HUES6 (cell line): ENCODE data around the gene SMYD3.
"Not testable (repeated sequence)": the region's sequence is repeated elsewhere in the genome, so short reads cannot be mapped to it uniquely, and the experiment has no call there.

Experiments used
- H3K27ac ChIP-seq: 2 replicates; pipeline ENCODE4 v1.7.0; 2013; ENCODE audit warnings: low read depth, mild to moderate bottlenecking, low read length, inconsistent platforms
- H3K27me3 ChIP-seq: 2 replicates; pipeline ENCODE4 v1.6.1; 2013; ENCODE audit warnings: low read length; ENCODE audit not compliant: control insufficient read depth, insufficient read depth
- H3K36me3 ChIP-seq: 2 replicates; pipeline ENCODE4 v1.6.1; 2013; ENCODE audit warnings: low read length; ENCODE audit not compliant: control insufficient read depth, insufficient read depth
- H3K4me1 ChIP-seq: 2 replicates; pipeline ENCODE4 v1.6.1; 2013; ENCODE audit warnings: low read length; ENCODE audit not compliant: control insufficient read depth, insufficient read depth
- H3K4me3 ChIP-seq: 2 replicates; pipeline ENCODE4 v1.5.1; 2013; ENCODE audit warnings: low read depth, low read length
- H3K9ac ChIP-seq: one replicate; pipeline ENCODE4 v1.6.1; 2013; ENCODE audit warnings: mild to moderate bottlenecking, low read length
- H3K9me3 ChIP-seq: 2 replicates; pipeline ENCODE4 v1.6.1; 2013; ENCODE audit warnings: low read depth, low read length; ENCODE audit not compliant: control insufficient read depth, insufficient read depth

Gene SMYD3

GRCh38 chr1:245953876-245954660 is 553.0 kb downstream of the SMYD3 start:
- no peaks in the 10 kb centered on the region for H3K4me1 ChIP-seq
- H3K9ac ChIP-seq = no peak overlapping the region
- H3K27me3 ChIP-seq = no peaks in the 10 kb centered on the region
- no peaks in the 10 kb centered on the region for H3K36me3 ChIP-seq
- H3K27ac ChIP-seq = no peak overlapping the region
- no peak overlapping the region for H3K4me3 ChIP-seq
- no peaks in the 10 kb centered on the region for H3K9me3 ChIP-seq

- H3K36me3 ChIP-seq = no peaks in the 10 kb centered on the region
Observed at GRCh38 chr1:245952383-245953026, 554.6 kb downstream of the SMYD3 start.

GRCh38 chr1:245948786-245949185 is 558.3 kb downstream of the SMYD3 start:
- no peak overlapping the region for H3K9ac ChIP-seq
- H3K9me3 ChIP-seq = 0 out of 2 replicates have a peak, but pooled peaks cover 3% of the 10 kb centered on the region
- H3K27ac ChIP-seq = no peak overlapping the region
- H3K36me3 ChIP-seq = no peaks in the 10 kb centered on the region
- H3K4me3 ChIP-seq = no peak overlapping the region
- H3K27me3 ChIP-seq = no peaks in the 10 kb centered on the region
- no peaks in the 10 kb centered on the region for H3K4me1 ChIP-seq

More at GRCh38 chr1:245952383-245953026, 554.6 kb downstream of the SMYD3 start:
- Histone ChIP-seq H3K9me3 (no peaks in the 10 kb centered on the region), H3K4me1 (no peaks in the 10 kb centered on the region), H3K9ac (no peak overlapping the region), H3K27ac (no peak overlapping the region), H3K4me3 (no peak overlapping the region), H3K27me3 (no peaks in the 10 kb centered on the region)

- H3K27ac ChIP-seq = no peak overlapping the region
- no peaks in the 10 kb centered on the region for H3K27me3 ChIP-seq
- no peak overlapping the region for H3K4me3 ChIP-seq
- no peak overlapping the region for H3K9ac ChIP-seq
- no peaks in the 10 kb centered on the region for H3K36me3 ChIP-seq
- no peaks in the 10 kb centered on the region for H3K4me1 ChIP-seq
- H3K9me3 ChIP-seq = 0 out of 2 replicates have a peak, but pooled peaks cover 3% of the 10 kb centered on the region
Observed at GRCh38 chr1:245946905-245947304, 560.2 kb downstream of the SMYD3 start.

GRCh38 chr1:245945136-245945535 is 561.9 kb downstream of the SMYD3 start:
- H3K27ac ChIP-seq, H3K4me3 ChIP-seq, H3K4me1 ChIP-seq, H3K9ac ChIP-seq, H3K27me3 ChIP-seq, H3K36me3 ChIP-seq, H3K9me3 ChIP-seq: not testable (repeated sequence)

- Histone ChIP-seq H3K9me3 (0 out of 2 replicates have a peak, but pooled peaks cover 3% of the 10 kb centered on the region), H3K9ac (no peak overlapping the region), H3K36me3 (no peaks in the 10 kb centered on the region), H3K27me3 (no peaks in the 10 kb centered on the region), H3K4me1 (peaks cover 8% of the 10 kb centered on the region; the same call in 1 of the 2 replicates), H3K4me3 (no peak overlapping the region), H3K27ac (no peak overlapping the region)
Observed at GRCh38 chr1:245942856-245943255, 564.2 kb downstream of the SMYD3 start.

- H3K27me3 ChIP-seq, H3K4me1 ChIP-seq, H3K9ac ChIP-seq, H3K9me3 ChIP-seq, H3K4me3 ChIP-seq, H3K27ac ChIP-seq, H3K36me3 ChIP-seq: not testable (repeated sequence)
Observed at GRCh38 chr1:245941771-245942170, 565.3 kb downstream of the SMYD3 start.

- Histone ChIP-seq H3K9me3 (no peaks in the 10 kb centered on the region), H3K9ac (no peak overlapping the region), H3K27ac (no peak overlapping the region), H3K4me3 (no peak overlapping the region), H3K36me3 (no peaks in the 10 kb centered on the region), H3K27me3 (no peaks in the 10 kb centered on the region), H3K4me1 (peaks cover 9% of the 10 kb centered on the region)
Observed at GRCh38 chr1:245939756-245940345, 567.2 kb downstream of the SMYD3 start.

- Histone ChIP-seq H3K9ac (no peak overlapping the region), H3K36me3 (no peaks in the 10 kb centered on the region), H3K27ac (no peak overlapping the region), H3K27me3 (no peaks in the 10 kb centered on the region), H3K4me3 (no peak overlapping the region), H3K9me3 (no peaks in the 10 kb centered on the region), H3K4me1 (peaks cover 20% of the 10 kb centered on the region)
Observed at GRCh38 chr1:245938046-245938435, 569.0 kb downstream of the SMYD3 start.

GRCh38 chr1:245937316-245938045 is 569.6 kb downstream of the SMYD3 start:
- Histone ChIP-seq H3K9ac (no peak overlapping the region), H3K4me1 (peaks cover 20% of the 10 kb centered on the region), H3K27me3 (no peaks in the 10 kb centered on the region), H3K36me3 (no peaks in the 10 kb centered on the region), H3K9me3 (no peaks in the 10 kb centered on the region), H3K27ac (no peak overlapping the region), H3K4me3 (no peak overlapping the region)
